Epithelial cell of proximal tubule (primary cell): ENCODE data around the gene SPOCK3. TPM values are rescaled to one million over a fixed set of nuclear protein-coding genes. Genes with fewer than 3 reads are reported as not detected.
"Not testable (repeated sequence)": the region's sequence is repeated elsewhere in the genome, so short reads cannot be mapped to it uniquely, and the experiment has no call there.

ENCODE experiments used
- DNase-seq: peaks from one replicate; pipeline ENCODE4 v3.0.0-alpha.2; 2011; ENCODE audit warnings: low read depth
- H3K4me3 ChIP-seq: 2 replicates; pipeline ENCODE4 v1.5.1; 2011; ENCODE audit warnings: low read depth, mild to moderate bottlenecking, low read length
- total RNA-seq: library from RNA; depleted of rRNA; stranded (reverse); fragments of >200 nt; gene quantifications from 2 replicates; pipeline ENCODE4 v1.2.3, GENCODE V29; 2015
- TF ChIP-seq, protein P1 (sequence below): conservative IDR thresholded peaks from 2 replicates; pipeline ENCODE4 v1.5.1; 2012; ENCODE audit warnings: low read depth, mild to moderate bottlenecking, low read length

SPOCK3 gene
- total RNA-seq, 1 donor from 2014 or later = 0.06 TPM

DNA sequence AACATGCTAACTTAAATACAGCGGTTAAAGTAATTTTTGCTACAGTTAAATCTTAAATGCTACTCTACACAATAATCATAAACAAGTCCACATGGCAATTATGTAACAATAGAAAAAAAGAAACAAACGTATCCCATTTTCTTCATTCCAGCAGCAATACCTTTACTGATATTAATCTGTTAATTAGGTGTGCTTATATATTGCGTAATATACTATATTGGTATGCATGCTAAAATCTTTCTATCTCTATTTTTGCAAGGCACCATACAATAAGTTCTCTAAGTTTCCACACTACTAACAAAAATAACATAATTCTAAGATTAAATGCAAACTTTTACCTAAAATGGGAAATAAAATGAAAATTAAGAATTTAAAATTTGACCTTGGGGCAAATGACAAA is 500.6 kb downstream of the SPOCK3 start:
- DNase-seq = no peak
- no peak overlapping the region for H3K4me3 ChIP-seq
- TF ChIP-seq, protein P1, sequence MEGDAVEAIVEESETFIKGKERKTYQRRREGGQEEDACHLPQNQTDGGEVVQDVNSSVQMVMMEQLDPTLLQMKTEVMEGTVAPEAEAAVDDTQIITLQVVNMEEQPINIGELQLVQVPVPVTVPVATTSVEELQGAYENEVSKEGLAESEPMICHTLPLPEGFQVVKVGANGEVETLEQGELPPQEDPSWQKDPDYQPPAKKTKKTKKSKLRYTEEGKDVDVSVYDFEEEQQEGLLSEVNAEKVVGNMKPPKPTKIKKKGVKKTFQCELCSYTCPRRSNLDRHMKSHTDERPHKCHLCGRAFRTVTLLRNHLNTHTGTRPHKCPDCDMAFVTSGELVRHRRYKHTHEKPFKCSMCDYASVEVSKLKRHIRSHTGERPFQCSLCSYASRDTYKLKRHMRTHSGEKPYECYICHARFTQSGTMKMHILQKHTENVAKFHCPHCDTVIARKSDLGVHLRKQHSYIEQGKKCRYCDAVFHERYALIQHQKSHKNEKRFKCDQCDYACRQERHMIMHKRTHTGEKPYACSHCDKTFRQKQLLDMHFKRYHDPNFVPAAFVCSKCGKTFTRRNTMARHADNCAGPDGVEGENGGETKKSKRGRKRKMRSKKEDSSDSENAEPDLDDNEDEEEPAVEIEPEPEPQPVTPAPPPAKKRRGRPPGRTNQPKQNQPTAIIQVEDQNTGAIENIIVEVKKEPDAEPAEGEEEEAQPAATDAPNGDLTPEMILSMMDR = no peak

DNA sequence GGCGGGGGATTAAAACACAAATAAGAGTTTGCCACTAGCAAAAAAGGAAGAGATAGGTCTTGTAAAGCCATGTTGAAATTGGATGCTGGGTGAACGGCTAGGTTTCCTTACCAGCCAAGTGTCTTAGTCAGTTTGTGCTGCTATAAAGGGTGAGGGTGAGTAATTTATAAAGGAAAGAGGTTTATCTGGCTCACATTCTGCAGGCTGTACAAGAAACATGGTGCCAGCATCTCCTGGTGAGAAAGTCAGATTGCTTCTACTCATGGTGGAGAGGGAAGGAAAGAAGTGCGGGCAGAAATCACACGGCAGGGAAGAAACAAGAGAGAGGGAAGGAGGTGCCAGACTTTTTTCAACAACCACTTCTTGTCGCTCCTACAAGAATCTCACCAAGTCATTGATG is 507.5 kb downstream of the SPOCK3 start:
- DNase-seq = no peak
- no peak overlapping the region for H3K4me3 ChIP-seq
- TF ChIP-seq, protein P1 = no peak

DNA sequence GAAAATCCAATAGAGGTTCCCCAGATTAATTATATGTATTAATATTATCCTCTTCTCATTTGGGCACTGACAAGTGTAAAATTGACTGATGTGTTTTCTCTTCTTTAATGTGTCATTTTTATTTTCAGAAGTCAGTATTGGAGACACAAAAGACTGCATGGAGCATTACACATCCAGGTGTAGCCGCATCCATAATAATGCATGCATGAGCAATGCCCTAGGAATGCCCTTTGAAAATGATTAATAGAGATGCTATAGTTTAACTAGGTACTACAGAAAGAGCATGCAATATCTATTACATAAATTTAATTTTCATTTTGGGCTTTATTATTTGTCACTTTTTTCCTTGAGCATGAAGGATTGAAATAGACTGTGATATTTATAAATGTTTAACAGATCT is 509.9 kb downstream of the SPOCK3 start:
- no peak overlapping the region for H3K4me3 ChIP-seq
- TF ChIP-seq, protein P1 = no peak
- no peak for DNase-seq

DNA sequence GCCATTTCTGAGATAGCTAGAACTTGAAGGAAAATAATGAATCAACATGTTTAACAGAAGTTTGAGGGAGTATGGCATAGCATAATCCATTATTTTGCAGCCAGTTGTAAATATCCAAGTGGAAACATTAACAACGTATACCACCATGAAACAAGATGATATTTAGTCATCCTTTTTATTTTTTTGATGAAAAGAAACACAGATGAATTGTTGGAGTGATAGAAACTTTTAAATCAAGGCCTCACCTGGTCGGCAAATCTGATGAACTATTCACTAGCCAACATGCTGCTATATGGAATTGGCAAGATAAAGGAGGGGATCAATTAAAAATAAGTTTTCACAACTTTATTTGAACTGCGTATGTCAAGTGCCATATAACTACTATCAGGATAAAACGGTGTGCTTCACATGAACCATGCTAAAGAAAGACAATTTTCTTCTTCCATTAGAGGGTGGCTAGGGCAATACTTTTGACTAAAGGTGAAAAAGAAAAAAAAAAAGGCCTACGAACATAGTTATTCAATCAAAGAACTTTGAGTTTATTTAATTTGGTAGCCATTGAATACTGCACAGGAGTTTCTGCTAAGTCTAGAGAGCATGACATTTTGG is 510.7 kb downstream of the SPOCK3 start:
- H3K4me3 ChIP-seq = no peak overlapping the region
- no peak for DNase-seq

DNA sequence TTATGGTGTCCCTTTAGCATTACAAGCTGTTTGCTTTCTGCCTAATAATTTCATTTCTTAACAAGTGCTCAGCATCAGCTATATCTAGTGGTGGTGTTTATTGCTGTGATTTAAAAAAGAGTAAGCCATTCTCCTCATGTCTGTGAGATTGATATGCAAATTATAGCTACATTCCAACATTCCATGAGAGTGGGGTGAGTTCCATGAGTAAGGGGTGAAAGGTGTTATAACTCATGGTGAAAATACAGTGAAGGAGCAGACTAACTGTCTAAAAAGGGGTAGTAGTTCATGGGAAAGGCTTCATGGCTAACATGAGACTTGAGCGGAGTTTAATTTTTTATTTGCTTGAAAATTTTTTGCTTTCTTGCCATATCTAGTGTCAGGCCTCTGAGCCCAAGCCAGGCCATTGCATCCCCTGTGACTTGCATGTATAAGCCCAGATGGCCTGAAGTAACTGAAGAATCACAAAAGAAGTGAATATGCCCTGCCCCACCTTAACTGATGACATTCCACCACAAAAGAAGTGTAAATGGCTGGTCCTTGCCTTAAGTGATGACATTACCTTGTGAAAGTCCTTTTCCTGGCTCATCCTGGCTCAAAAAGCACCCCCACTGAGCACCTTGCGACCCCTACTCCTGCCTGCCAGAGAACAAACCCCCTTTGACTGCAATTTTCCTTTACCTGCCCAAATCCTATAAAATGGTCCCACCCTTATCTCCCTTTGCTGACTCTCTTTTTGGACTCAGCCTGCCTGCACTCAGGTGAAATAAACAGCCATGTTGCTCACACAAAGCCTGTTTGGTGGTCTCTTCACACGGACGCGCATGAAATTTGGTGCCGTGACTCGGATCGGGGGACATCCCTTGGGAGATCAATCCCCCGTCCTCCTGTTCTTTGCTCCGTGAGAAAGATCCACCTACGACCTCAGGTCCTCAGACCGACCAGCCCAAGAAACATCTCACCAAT is 518.3 kb downstream of the SPOCK3 start:
- DNase-seq = not testable (repeated sequence)

More for the DNA sequence above, 510.7 kb downstream of the SPOCK3 start:
- TF ChIP-seq, protein P1 = no peak

DNA sequence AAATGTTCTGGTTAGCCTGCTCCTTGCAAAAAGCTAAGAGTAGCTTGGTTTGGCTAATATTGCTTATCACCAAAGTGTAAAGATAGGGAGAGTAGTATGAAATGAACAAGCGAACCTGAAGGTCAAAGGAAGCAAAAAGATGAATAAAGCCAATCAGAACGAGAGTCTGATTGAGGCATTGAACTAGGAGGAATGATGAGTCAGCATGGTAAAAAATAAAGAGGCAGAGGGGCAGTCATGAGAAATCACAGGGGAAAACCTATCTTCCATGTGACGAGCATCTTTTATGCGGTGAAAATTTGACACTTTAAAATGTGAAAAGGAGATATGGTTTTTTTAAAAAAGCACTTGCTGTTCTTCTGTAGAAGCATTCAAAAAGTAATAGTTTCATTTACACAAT is 533.7 kb downstream of the SPOCK3 start:
- H3K4me3 ChIP-seq = no peak overlapping the region
- TF ChIP-seq, protein P1 = no peak
- no peak for DNase-seq

More for the DNA sequence above, 518.3 kb downstream of the SPOCK3 start:
- H3K4me3 ChIP-seq = not testable (repeated sequence)

DNA sequence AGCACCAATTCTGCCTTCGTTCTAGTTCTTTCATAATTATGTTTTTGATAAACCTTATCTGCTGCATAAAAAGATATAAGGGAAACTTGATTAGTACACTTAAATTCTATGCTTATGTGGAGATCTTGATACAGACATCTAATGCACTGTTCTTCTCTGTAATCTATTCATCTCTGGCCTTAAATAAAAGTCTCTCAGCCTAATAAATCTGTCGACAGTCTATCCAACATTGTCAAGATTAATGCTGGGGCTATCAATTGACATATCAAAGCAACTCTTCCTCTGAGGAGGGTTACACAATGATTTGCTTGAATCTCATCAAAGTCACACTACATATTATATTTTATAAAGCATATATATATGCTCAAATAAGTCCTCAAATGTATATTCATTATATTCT is 545.5 kb downstream of the SPOCK3 start:
- TF ChIP-seq, protein P1 = no peak
- no peak for DNase-seq
- no peak overlapping the region for H3K4me3 ChIP-seq
